GM12878 (cell line): ENCODE measurements around the gene CATSPERD. TPM values are rescaled to one million over a fixed set of nuclear protein-coding genes. Genes with fewer than 3 reads are reported as not detected.

Source experiments
- BCLAF1 ChIP-seq: fragments of 450-650 bp; IDR thresholded peaks from 2 replicates; pipeline ENCODE4 v1.6.1; 2017; ENCODE audit warnings: antibody characterized with exemption, mild to moderate bottlenecking, moderate library complexity
- CBX5 ChIP-seq: sonication (generic); IDR thresholded peaks from 2 replicates; pipeline ENCODE4 v1.6.1; 2016; ENCODE audit warnings: low read depth, moderate library complexity, mild to moderate bottlenecking, inconsistent platforms
- CEBPB ChIP-seq, 2 experiments: fragments of 150-350 bp in 1 of 2; IDR thresholded peaks; 2 replicates each; pipeline ENCODE4 v1.6.1; 2012 to 2014; ENCODE audit warnings: low read depth in 2 of 2, low read length in 2 of 2, borderline replicate concordance in 1 of 2, inconsistent platforms in 1 of 2
- CHD4 ChIP-seq: fragments of 200-600 bp; sonication (generic); IDR thresholded peaks from 2 replicates; pipeline ENCODE4 v1.6.1; 2016; ENCODE audit warnings: mild to moderate bottlenecking
- EGR1 ChIP-seq, 2 experiments: IDR thresholded peaks; 1 replicate in 1 of 2; 2 replicates in 1 of 2; pipeline ENCODE4 v1.6.1; 2011 to 2012; ENCODE audit warnings: low read depth in 2 of 2, low read length in 2 of 2, borderline replicate concordance in 1 of 2, mild to moderate bottlenecking in 1 of 2, moderate library complexity in 1 of 2
- GATAD2B ChIP-seq: fragments of 450-650 bp; conservative IDR thresholded peaks from 2 replicates; pipeline ENCODE4 v1.6.1; 2017; ENCODE audit warnings: low read depth, mild to moderate bottlenecking, moderate library complexity
- IKZF1 ChIP-seq: fragments of 450-650 bp; conservative IDR thresholded peaks from 2 replicates; pipeline ENCODE4 v1.6.1; 2017; ENCODE audit warnings: antibody characterized with exemption, mild to moderate bottlenecking
- IRF3 ChIP-seq: fragments of 450-650 bp; IDR thresholded peaks from 2 replicates; pipeline ENCODE4 v1.6.1; 2014; ENCODE audit warnings: mild to moderate bottlenecking
- MTA2 ChIP-seq: fragments of 450-650 bp; IDR thresholded peaks from 2 replicates; pipeline ENCODE4 v1.6.1; 2016; ENCODE audit warnings: low read depth, mild to moderate bottlenecking, moderate library complexity
- NR2C2 ChIP-seq: IDR thresholded peaks from 2 replicates; pipeline ENCODE4 v1.6.1; 2011; ENCODE audit warnings: borderline replicate concordance, low read depth; ENCODE audit not compliant: control insufficient read depth, insufficient read length
- PBX3 ChIP-seq: IDR thresholded peaks from 2 replicates; pipeline ENCODE4 v1.6.1; 2011; ENCODE audit warnings: mild to moderate bottlenecking, low read depth, low read length, moderate library complexity; ENCODE audit not compliant: insufficient replicate concordance
- RCOR1 ChIP-seq: conservative IDR thresholded peaks from 2 replicates; pipeline ENCODE4 v1.6.1; 2012; ENCODE audit warnings: low read depth, low read length, improper control_type of control experiment
- SP1 ChIP-seq: IDR thresholded peaks from one replicate; pipeline ENCODE4 v1.6.1; 2011; ENCODE audit warnings: low read depth, low read length
- SRF ChIP-seq, 2 experiments: IDR thresholded peaks; 2 replicates each; pipeline ENCODE4 v1.6.1; 2011; ENCODE audit warnings: low read depth in 2 of 2, low read length in 2 of 2, mild to moderate bottlenecking in 1 of 2, moderate library complexity in 1 of 2
- ZBTB4 ChIP-seq: fragments of 450-650 bp; formaldehyde crosslinking; IDR thresholded peaks from 2 replicates; pipeline ENCODE4 v1.4.0; 2022; ENCODE audit warnings: mild to moderate bottlenecking, moderate library complexity
- ZNF207 ChIP-seq: fragments of 450-650 bp; IDR thresholded peaks from 2 replicates; pipeline ENCODE4 v1.6.1; 2014; ENCODE audit warnings: antibody characterized with exemption, mild to moderate bottlenecking, borderline replicate concordance
- ZZZ3 ChIP-seq: IDR thresholded peaks from 2 replicates; pipeline ENCODE4 v1.6.1; 2011; ENCODE audit warnings: low read depth; ENCODE audit not compliant: control insufficient read depth, insufficient read length
- polyA plus RNA-seq, 11 experiments: library from polyadenylated mRNA; depleted of rRNA in 4 of 11; unstranded in 6 of 11; stranded (reverse) in 5 of 11; fragments of >200 nt; fragmentation: Nextera tagmentation in 4 of 11; fragmentation: Illumina TruSeq in 1 of 11; extraction: Ambion mirVana in 4 of 11; extraction: Trizol in 1 of 11; gene quantifications; 1 replicate in 1 of 11; 2 replicates in 10 of 11; pipeline versions ENCODE4 v1.2.1 to v1.2.3, GENCODE V29; 2011 to 2016; ENCODE audit warnings: inconsistent platforms in 2 of 11, missing spikeins in 2 of 11, low read depth in 1 of 11
- total RNA-seq, 4 experiments: library from RNA; depleted of rRNA in 3 of 4; stranded (reverse); fragments of >200 nt in 3 of 4; fragmentation: Illumina TruSeq in 1 of 4; extraction: Trizol in 1 of 4; gene quantifications; 2 replicates each; pipeline versions ENCODE4 v1.2.1 to v1.2.3, GENCODE V29; 2013 to 2021
- TF ChIP-seq, protein P1 (sequence below): fragments of 450-650 bp; IDR thresholded peaks from 2 replicates; pipeline ENCODE4 v1.6.1; 2017; ENCODE audit warnings: low read depth, mild to moderate bottlenecking, moderate library complexity

The CATSPERD gene
- total and polyA plus RNA-seq, 10 of the 15 experiments (the other 5 are each of a cell fraction or from before 2014, with no cell fraction given) = 0.02 to 0.38 (median 0.11) TPM; not detected in 5

GRCh38 chr19:5790559-5791520 lies 70.4 kb downstream of the CATSPERD start, which contains the start of gene DUS3L (continued):
- peak; percentile 35 for TF ChIP-seq ZNF207
- no peak for TF ChIP-seq CEBPB (IDR thresholded peaks at IDR 0.05; ENCODE audit: borderline replicate concordance in 1 of 2, low read depth in 2 of 2, low read length in 2 of 2)
- TF ChIP-seq CBX5 = no peak
- TF ChIP-seq MTA2 = peak; percentile 89
- no peak for TF ChIP-seq EGR1 (IDR thresholded peaks at IDR 0.05; ENCODE audit: borderline replicate concordance in 1 of 2, low read depth in 2 of 2, low read length in 2 of 2)
- TF ChIP-seq ZZZ3 = no peak
- peak; percentile 98 for TF ChIP-seq IKZF1
- TF ChIP-seq NR2C2 = peak; percentile 88
- TF ChIP-seq RCOR1 = 0 out of 2 replicates have a peak, but pooled peaks have one; percentile 34
- TF ChIP-seq, protein P1, sequence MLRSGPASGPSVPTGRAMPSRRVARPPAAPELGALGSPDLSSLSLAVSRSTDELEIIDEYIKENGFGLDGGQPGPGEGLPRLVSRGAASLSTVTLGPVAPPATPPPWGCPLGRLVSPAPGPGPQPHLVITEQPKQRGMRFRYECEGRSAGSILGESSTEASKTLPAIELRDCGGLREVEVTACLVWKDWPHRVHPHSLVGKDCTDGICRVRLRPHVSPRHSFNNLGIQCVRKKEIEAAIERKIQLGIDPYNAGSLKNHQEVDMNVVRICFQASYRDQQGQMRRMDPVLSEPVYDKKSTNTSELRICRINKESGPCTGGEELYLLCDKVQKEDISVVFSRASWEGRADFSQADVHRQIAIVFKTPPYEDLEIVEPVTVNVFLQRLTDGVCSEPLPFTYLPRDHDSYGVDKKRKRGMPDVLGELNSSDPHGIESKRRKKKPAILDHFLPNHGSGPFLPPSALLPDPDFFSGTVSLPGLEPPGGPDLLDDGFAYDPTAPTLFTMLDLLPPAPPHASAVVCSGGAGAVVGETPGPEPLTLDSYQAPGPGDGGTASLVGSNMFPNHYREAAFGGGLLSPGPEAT = peak; percentile 90
- no peak for TF ChIP-seq ZBTB4 (CRISPR knock-in tag)
- peak; percentile 82 for TF ChIP-seq SP1
- TF ChIP-seq SRF (IDR thresholded peaks at IDR 0.05; ENCODE audit: low read depth in 2 of 2, low read length in 2 of 2) = no peak
- no peak for TF ChIP-seq CHD4
- TF ChIP-seq BCLAF1 = no peak
- TF ChIP-seq IRF3 = no peak
- no peak for TF ChIP-seq PBX3
- TF ChIP-seq GATAD2B = peak; percentile 80
